Activated T-cell treated with anti-CD3 and anti-CD28 coated beads for 1 hour (primary cell): ENCODE results near the gene ITGB1.
"Not testable (repeated sequence)": the region's sequence is repeated elsewhere in the genome, so short reads cannot be mapped to it uniquely, and the experiment has no call there.

Source experiments
- DNase-seq: peaks from one replicate; pipeline ENCODE4 v3.0.0-alpha.2; 2020; ENCODE audit warnings: low read depth

Gene ITGB1

DNA sequence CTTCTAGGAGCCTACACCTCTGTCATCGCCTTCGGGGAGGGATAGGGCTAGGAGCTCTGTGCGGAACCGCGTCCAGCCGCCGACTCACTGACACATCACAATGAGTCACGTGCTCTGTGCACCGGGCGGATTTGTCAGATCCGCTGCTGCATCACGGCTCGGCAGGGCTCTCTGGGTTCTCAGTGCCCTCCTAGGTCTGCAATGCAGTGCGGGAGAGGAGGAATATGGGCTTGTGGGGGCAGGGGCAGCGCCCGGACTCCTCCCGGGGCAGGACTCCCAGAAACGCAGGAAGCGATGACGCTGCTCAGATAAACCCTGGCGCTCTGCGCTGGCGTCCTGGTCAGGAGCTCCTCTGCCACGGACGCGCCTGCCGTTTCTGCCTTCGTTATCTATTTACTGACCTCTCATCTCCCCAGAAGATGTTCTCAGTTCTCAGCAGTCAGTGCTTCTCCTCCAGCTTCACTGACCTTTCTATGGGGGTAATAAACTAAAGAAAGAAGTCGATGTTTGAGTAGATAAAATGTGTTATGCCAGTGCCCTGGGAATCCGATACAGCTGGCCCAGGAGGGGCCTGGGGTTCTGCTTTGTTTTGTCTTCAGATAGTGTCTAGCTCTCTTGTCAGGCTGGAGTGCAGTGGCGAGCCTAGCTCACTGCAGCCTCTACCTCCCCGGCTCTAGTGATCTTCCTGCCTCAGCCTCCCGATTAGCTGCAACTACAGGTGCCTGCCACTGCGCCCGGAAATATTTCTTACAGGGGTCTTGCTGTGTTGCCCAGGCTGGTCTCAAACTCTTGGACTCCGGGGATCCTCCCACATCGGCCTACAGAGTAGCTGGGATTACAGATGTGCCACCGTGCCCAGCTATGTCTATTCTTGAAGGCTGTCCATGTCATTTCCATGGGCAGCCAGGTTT, 22.8 kb upstream of the ITGB1 start:
- DNase-seq = peak; percentile 70

GRCh38 chr10:32980242-32980557, 22.2 kb upstream of the ITGB1 start:
- DNase-seq = no peak

DNA sequence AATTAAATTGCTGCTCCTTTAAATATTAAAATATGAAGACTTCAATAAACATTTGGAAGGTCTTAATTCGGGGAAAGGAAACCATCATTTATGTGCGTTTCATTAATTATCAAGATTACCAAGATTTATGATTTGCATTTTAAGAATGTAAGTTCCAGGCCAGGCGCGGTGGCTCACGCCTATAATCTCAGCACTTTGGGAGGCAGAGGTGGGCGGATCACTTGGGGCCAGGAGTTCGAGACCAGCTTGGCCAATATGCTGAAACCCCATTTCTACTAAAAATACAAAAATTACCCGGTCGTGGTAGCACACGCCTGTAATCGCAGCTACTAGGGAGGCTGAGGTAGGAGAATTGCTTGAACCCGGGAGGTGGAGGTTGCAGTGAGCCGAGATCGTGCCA, 21.7 kb upstream of the ITGB1 start:
- not testable (repeated sequence) for DNase-seq

- no peak for DNase-seq
These were observed 21.0 kb upstream of the ITGB1 start for GRCh38 chr10:32979041-32979440.

DNA sequence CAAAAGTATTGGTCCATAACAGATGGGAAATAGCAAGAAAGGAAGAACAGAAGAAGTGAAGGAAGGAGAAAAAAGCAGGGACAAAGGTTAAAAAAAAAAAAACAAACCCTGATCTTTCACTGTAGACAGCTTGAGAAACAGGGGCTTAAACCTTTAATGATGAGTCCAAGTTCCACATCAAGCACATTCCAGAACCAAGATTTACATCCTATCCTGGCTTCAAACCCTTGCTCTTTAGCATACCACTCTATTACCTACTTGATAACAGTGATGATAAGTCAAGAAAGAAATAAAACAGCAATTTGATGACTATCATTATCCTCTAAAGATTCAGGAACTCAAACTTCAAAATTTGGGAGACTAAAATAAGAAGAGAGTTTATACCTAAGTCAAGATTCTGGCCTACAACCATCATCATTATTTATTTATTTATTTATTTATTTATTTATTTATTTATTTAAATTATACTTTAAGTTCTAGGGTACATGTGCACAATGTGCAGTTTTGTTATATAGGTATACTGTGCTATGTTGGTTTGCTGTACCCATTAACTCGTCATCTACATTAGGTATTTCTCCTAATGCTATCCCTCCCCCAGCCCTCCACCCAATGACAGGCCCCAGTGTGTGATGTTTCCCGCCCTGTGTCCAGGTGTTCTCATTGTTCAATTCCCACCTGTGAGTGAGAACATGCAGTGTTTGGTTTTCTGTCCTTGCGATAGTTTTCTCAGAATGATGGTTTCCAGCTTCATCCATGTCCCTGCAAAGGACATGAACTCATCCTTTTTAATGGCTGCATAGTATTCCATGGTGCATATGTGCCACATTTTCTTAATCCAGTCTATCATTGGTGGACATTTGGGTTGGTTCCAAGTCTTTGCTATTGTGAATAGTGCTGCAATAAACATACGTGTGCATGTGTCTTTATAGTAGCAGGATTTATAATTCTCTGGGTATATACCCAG, 20.1 kb upstream of the ITGB1 start:
- DNase-seq = not testable (repeated sequence)

GRCh38 chr10:32976338-32976737, 18.3 kb upstream of the ITGB1 start:
- DNase-seq = no peak

DNA sequence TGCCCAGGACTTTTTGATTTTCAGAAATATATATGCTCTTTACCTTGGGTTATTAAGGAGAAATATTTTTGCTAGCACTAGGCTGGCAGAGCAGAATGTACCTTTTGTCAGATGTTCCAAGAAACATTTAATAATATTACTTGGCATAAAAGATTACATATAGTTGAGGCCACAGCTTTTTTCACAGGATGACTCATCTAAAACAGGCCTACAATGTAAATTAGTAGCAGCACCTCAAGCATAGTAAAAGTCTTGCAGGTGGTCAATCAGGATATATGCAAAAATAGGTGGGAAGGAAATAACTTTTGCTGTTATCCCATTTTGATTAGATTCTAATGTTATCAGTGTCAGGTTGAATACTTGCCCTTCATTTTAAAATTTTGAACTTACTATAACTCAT, 14.9 kb upstream of the ITGB1 start:
- DNase-seq = no peak

- DNase-seq = no peak
These were observed 14.4 kb upstream of the ITGB1 start for GRCh38 chr10:32972460-32972859.

DNA sequence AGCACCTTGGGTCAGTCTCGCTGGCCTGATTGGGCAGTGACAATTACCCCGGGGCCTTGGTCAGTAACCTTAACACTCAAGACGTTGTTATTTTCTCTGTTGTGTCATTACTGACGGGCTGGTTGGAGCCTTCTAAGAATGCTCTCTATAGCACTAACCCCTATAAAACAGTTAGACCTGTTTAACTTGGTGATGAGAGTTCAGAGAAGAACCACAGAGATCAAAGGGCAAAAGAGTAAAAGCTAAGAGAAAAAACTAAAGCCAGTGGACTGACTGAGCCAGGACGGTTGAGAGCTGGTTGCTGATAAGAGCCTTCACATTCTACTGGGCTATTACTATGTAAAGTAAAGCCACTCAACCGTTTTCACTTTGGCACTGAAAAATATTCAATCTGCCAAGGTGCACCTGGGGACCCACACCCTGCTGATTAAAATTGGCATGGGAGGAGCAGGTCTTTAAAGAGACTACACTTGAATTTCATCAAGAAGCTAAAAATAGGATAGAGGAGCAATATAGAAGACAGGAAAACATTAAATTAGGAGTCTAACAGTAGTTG, 13.6 kb upstream of the ITGB1 start:
- DNase-seq = no peak

DNA sequence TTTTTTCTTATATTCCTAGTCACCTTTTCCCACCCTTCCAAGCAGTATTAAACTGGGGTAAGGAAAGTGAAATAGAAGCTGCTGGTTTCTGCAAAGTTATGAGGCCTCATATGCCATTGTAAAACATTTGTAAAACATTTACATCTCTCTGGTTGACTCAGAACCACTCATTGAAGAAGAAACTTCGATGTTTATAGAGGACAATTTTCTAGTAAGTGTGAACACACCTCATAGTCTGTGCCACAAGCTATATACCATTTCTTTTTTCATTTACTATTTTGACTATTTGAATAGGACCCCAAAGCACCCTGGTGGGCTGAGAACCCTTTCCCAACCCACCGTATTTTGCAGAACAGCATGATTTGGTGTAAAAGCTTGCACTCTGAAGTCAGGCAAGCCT, 12.9 kb upstream of the ITGB1 start:
- DNase-seq = no peak

GRCh38 chr10:32964270-32964669, 6.2 kb upstream of the ITGB1 start:
- no peak for DNase-seq

- no peak for DNase-seq
These were observed 5.1 kb upstream of the ITGB1 start for GRCh38 chr10:32963096-32963495.

- DNase-seq = no peak
These were observed 4.5 kb upstream of the ITGB1 start for GRCh38 chr10:32962521-32962920.

DNA sequence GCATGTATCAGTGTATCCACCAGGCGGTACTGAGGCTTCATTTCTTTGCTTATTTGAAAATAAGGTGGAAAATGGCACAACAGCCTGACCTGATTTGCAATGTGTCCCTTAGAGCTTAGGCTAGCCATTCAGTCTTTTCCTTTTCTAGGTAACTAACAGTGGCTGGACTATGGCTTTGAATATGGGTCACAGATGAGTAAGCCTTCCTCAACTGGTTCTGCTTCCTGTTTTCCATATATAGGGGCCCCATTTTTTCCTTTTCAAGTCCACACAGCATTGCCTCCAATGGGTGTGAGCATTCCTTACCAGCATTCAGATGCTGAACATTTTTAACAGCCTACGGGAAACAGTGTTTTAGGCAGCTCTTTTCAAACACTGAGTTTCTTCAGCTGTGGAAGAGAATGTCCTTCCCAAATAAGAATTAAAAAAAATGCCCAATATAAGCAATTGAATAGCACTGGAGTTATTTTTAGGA, 3.9 kb upstream of the ITGB1 start:
- DNase-seq = no peak

DNA sequence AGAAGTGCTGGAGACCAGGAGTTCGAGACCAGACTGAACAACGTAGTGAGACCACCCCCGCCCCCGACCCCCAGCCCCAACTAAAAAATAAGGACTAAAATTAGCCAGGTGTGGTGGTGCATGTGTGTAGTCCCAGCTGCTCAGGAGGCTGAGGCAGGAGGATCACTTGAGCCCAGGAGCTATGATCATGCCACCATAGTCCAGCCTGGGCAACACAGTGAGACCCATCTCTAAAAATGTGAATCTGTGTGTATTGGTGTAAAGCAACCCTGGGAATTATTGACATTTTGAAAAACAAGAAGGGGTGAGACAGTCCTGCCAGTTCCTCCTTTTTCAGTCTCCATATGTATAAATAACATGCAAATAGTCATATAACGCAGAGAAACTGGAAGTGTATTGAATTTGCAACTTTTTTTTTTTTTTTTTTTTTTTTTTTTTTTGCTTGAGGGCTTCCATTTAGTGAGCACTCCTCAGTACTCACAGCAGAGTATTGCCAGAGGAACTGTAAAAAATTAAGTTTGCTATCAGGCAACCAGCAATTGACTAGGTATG, 3.4 kb upstream of the ITGB1 start:
- DNase-seq = no peak

DNA sequence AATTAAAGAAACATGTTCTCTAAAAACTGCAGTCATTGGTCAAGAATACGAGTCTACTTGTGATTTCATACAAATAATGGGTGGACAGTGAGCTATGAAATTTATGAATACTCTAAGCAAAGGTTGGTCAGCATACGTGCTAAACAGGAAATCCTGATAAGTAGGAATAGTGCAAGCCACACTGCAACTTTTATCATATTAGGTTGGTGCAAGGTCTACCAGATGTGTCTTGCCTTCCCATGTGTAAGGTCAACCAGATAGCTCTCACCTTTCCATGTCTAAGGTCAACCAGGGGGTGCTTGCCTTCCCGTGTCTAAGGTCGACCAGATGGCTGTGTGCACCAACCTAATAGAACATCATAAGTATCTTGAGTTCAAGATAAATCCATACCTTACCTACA, 2.0 kb upstream of the ITGB1 start:
- no peak for DNase-seq

DNA sequence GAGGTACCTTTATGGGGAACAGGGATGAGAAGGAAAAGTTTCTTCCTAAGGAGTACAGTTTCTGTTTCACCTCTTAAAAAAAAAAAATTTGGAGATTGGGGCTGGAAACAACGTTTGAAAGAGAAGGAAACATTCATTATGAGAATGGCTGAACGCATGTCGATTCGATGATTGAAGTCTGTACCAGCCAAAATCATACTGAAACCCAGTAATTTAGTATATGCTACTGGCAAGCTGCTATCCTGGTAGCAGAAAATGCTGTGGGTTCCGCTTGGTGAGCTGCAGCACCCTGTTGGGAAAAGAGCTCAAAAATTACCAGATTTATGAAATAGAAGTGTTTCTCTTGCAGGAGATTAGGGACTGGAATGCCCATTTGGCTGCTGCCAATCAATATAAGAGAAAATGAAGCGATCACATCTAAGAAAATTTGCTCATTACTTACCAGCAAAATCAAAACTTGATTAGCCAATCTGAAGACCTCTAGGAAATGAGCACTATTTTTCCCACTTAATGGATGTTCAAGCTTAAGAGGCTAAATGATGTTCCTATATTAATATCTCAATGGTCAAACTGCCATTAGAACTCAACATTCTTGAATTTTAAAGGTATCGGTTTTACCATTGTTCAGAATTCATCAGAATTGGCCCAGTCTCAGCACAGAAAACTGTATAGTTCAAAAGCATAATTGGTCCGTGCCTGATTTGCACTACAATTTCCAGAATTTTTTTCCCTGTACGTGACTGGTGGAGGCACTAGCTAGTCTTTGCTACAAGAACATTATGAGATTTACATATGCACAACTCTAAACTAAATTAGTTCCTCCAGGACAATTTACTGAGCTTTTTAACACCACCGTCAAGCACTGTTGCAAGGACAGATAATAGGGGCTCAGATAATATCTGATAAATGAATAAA, 1.2 kb upstream of the ITGB1 start:
- no peak for DNase-seq

DNA sequence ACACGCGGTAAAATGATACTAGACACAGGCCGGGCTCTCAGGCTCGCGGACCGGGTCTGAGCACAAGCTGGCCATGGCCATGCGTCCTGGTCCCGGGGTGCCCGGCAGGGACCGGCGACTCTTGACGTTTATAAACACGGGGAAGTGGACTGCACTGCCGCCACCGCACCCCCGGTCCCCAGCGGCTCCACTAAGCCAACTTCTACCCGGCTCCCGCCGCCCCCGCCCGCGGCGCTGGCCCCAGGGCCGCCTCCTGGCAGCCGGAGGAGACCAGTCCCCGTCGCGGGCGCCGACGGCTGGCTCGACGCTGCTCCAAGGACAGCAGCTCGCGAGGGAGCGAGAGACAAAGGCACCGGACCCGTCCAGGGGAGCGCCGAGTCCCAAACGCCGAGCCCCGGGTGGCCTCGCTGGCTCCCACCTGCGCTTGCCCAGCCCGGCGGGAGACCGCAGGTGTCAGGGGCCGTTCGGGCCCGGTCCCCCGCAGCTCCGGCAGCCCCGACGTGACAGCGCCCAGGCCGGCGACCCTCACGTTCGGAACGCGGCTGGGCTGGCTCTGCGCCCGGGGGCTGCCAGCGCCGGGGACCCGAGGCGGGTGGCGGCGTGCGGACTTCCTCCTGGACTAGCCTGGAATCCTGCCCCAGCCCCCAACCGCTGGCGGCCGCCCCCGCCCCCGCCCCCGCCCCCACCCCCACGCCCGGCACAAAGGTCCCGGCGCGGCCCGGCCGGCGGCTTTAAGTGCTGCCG, 517 bp downstream of the ITGB1 start:
- DNase-seq = no peak

DNA sequence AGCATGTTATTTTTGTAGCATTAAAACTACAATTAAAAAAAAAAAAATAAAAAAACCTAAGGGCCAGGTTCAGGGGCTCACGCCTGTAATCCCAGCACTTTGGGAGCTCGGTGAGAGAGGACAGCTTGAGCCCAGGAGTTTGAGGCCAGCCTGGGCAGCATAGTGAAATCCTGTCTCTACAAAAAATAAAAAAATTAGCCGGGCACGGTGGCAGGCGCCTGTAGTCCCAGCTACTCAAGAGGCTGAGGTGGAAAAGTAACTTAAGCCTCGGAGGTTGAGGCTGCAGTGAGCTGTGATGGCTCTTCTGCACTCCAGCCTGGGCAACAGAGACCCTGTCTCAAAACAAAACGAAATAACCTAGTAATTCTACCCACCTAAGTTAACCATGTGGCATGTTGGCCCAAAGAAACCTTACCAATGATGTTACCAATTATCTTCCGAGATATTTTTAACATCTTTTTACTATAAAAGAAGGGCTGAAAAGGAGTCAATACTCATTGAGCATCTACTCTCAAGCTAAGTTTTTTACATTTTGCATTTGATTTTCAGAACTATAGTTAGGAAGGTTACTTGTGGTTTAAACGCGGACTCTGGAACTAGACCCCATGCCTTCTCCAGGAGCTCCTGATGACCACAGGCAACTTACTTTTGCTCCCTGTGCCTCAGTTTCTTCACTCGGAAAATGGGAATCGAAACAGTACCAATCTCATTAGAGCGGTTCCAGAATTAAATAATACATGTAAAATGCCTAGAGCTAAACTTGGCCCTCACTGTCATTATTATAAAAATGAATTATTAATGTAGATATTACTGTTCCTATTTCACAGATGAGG, 1.4 kb downstream of the ITGB1 start:
- no peak for DNase-seq

DNA sequence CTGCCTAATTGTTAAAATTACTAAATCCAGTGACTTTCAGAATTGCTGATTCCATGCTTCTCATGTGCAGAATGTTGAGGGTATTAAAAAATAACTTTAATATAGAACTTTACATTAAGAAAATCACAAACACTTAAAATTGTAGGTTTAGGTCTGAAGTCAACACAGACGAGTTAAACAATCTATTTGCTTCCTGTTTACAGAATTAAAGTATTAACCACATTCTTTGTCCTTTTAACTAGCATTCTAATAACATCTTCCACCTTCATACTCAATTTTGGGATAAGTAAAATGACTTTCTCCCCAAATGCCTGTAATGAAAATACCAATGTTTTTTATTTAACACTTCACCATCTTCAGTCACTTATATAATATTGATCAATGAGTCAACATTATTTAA, 2.2 kb downstream of the ITGB1 start:
- DNase-seq = no peak
